Esophagus mucosa (tissue), 1 donor: ENCODE data around the gene PCBD2. TPM values are rescaled to one million over a fixed set of nuclear protein-coding genes. Genes with fewer than 3 reads are reported as not detected.

Source experiments
- ATAC-seq: fragments of 200-7000 bp; cut with Tn5 transposase; one replicate; pipeline ENCODE4 v1.9.1; 2020
- total RNA-seq: library from RNA; stranded (reverse); gene quantifications from one replicate; pipeline ENCODE4 v1.2.4, GENCODE V29; 2023
- donor health status: DM: yes; HTN: yes; CAD: no.

Gene PCBD2
- total RNA-seq, 1 donor from 2014 or later: 16.1 TPM

GRCh38 chr5:135007749-135008363 is 102.9 kb downstream of the PCBD2 start:
- ATAC-seq: no peak

GRCh38 chr5:135008556-135008955 is 103.6 kb downstream of the PCBD2 start:
- no peak for ATAC-seq

GRCh38 chr5:135008981-135009735 is 104.2 kb downstream of the PCBD2 start:
- no peak for ATAC-seq

- no peak for ATAC-seq
Measured at GRCh38 chr5:135009736-135010501, 105.0 kb downstream of the PCBD2 start.

- peak; percentile 19 for ATAC-seq
Measured at GRCh38 chr5:135010502-135011354, 105.8 kb downstream of the PCBD2 start.

GRCh38 chr5:135011355-135012032 is 106.6 kb downstream of the PCBD2 start:
- ATAC-seq: no peak

- no peak for ATAC-seq
Measured at GRCh38 chr5:135012033-135012588, 107.2 kb downstream of the PCBD2 start.

Other genes starting within 250 kb of the PCBD2 start
- 15.7 TPM for gene CAMLG, start 166.6 kb upstream of the PCBD2 start, total RNA-seq
- 32.8 TPM for gene DDX46, start 146.4 kb upstream of the PCBD2 start, total RNA-seq
- 21.0 TPM for gene C5orf24, start 59.2 kb upstream of the PCBD2 start, total RNA-seq
- 16.7 TPM for gene TXNDC15, start 30.8 kb upstream of the PCBD2 start, total RNA-seq
- gene CATSPER3, start 62.8 kb downstream of the PCBD2 start, total RNA-seq: 0.40 TPM
- 689 TPM for gene PITX1, start 129.1 kb downstream of the PCBD2 start, total RNA-seq